Mesodermal cell (in vitro differentiated cells): ENCODE measurements around the gene STRBP.

Experiments
- H3K27ac ChIP-seq: 2 replicates; pipeline ENCODE4 v1.7.0; 2013; ENCODE audit warnings: mild to moderate bottlenecking, low read depth, low read length, moderate library complexity; ENCODE audit not compliant: severe bottlenecking
- H3K36me3 ChIP-seq: 2 replicates; pipeline ENCODE4 v1.7.1; 2013; ENCODE audit warnings: mild to moderate bottlenecking, low read length, moderate library complexity; ENCODE audit not compliant: control insufficient read depth, insufficient read depth
- H3K4me1 ChIP-seq: one replicate; pipeline ENCODE4 v1.7.1; 2013; ENCODE audit warnings: mild to moderate bottlenecking, low read length; ENCODE audit not compliant: insufficient read depth, control insufficient read depth, poor library complexity, severe bottlenecking
- H3K4me3 ChIP-seq: 2 replicates; pipeline ENCODE4 v1.7.0; 2013; ENCODE audit warnings: low read length, control low read depth, mild to moderate bottlenecking; ENCODE audit not compliant: insufficient read depth, poor library complexity, severe bottlenecking; ENCODE audit errors: extremely low read depth
- H3K9me3 ChIP-seq: 2 replicates; pipeline ENCODE4 v1.7.1; 2013; ENCODE audit warnings: mild to moderate bottlenecking, low read length, moderate library complexity; ENCODE audit not compliant: control insufficient read depth
- WGBS, 2 experiments: methylation state at CpG; one replicate each; pipeline ENCODE4 v1.1.5; 2013; ENCODE audit warnings: missing lambda C conversion rate in 2 of 2; ENCODE audit not compliant: insufficient coverage in 2 of 2; 5-methylcytosine and 5-hydroxymethylcytosine counted together

STRBP gene

DNA sequence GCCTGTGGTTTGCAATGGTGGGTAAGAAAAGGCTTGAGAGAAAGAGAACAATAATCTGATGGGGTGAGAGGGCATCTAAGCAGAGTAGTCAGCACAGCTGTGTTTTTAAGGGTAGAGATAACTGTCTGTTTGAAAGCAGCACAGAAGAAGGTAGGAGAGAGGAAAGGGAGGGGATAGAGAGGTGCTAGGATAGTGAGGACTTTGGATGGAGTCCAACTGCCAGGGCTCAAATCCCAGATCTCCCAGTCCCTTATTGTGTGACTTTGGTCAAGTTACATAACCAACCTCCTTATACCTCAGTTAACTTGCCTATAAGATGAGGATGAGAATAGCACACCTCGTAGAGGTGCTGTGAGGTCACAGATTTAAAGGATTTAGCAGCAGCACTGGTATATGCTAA is 179.3 kb downstream of the STRBP start:
- Histone ChIP-seq H3K27ac (no peak overlapping the region), H3K4me3 (no peak overlapping the region), H3K9me3 (no peaks in the 10 kb centered on the region), H3K4me1 (no peaks in the 10 kb centered on the region), H3K36me3 (peaks cover 78% of the 10 kb centered on the region)
- 100% methylated on average over 1 of the region's 1 CpG; no CpG with 5 or more reads in 1 of the 2 experiments for whole genome bisulfite sequencing, 2 experiments

- Histone ChIP-seq H3K36me3 (peaks cover 69% of the 10 kb centered on the region), H3K4me1 (no peaks in the 10 kb centered on the region), H3K4me3 (no peak overlapping the region), H3K9me3 (no peaks in the 10 kb centered on the region), H3K27ac (no peak overlapping the region)
- 100% methylated on average over 1 to 2 of the region's 4 CpGs for WGBS, 2 experiments
These were observed 181.0 kb downstream of the STRBP start for GRCh38 chr9:123087359-123087888.

GRCh38 chr9:123085916-123086315 is 182.5 kb downstream of the STRBP start:
- Histone ChIP-seq H3K4me1 (no peaks in the 10 kb centered on the region), H3K27ac (no peak overlapping the region), H3K4me3 (no peak overlapping the region), H3K36me3 (peaks cover 69% of the 10 kb centered on the region), H3K9me3 (no peaks in the 10 kb centered on the region)
- WGBS, 2 experiments, result 95 to 100% methylated on average over 2 of the region's 2 CpGs

- peaks cover 69% of the 10 kb centered on the region for H3K36me3 ChIP-seq
- 91 to 100% methylated on average over 1 of the region's 1 CpG for WGBS, 2 experiments
- no peak overlapping the region for H3K27ac ChIP-seq
- H3K4me1 ChIP-seq, result no peaks in the 10 kb centered on the region
- no peak overlapping the region for H3K4me3 ChIP-seq
- no peaks in the 10 kb centered on the region for H3K9me3 ChIP-seq
These were observed 184.1 kb downstream of the STRBP start for GRCh38 chr9:123084256-123084655.

- no peaks in the 10 kb centered on the region for H3K9me3 ChIP-seq
- no peak overlapping the region for H3K4me3 ChIP-seq
- no peaks in the 10 kb centered on the region for H3K4me1 ChIP-seq
- H3K36me3 ChIP-seq, result peaks cover 72% of the 10 kb centered on the region
- H3K27ac ChIP-seq, result no peak overlapping the region
- 90 to 95% methylated on average over 4 to 6 of the region's 6 CpGs for WGBS, 2 experiments
These were observed 184.7 kb downstream of the STRBP start for GRCh38 chr9:123083680-123084079.

DNA sequence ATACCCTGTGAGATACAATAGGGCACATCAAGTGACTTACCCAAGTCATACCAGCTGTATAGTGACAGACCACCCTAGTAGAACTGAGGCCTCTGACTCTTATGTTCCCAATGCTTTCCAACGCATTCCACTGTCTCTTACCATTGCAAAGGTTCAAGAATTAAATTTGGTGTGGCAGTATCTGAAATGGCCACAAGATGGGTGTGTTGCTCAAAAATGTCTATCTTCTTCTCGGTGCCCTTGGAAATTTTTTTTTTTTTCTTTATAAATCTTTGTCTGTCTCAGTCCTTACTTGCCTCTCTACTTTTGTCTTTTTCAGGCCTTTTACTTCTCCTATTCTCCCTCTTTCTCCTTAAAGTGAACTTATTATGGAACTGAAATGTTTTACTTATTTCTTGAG is 186.6 kb downstream of the STRBP start:
- Histone ChIP-seq H3K4me1 (no peaks in the 10 kb centered on the region), H3K9me3 (no peaks in the 10 kb centered on the region), H3K36me3 (peaks cover 68% of the 10 kb centered on the region), H3K4me3 (no peak overlapping the region), H3K27ac (no peak overlapping the region)
- WGBS, 2 experiments, result no CpG with 5 or more reads among the region's 2 CpGs

DNA sequence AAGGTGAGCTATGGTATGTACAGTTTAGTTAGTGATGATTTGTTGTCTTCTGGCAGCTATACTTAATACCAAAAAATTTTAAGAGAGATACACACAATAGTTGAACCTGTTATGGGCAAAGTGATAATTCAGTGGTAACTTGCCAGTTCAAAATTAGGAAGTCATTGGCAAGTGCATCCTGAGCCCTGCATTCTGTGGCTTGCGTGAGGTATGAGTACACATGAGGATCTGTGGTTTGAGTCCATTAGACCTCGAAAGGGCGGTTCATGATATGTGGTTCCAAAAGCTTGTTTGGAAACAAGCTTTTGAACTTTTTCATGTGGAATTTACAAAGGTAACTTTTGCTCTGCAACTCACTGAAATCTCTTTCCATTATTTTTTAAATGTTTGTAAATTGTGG is 187.9 kb downstream of the STRBP start:
- H3K4me3 ChIP-seq, result no peak overlapping the region
- peaks cover 68% of the 10 kb centered on the region for H3K36me3 ChIP-seq
- no peaks in the 10 kb centered on the region for H3K9me3 ChIP-seq
- no peaks in the 10 kb centered on the region for H3K4me1 ChIP-seq
- H3K27ac ChIP-seq, result no peak overlapping the region
- 94 to 100% methylated on average over 3 of the region's 3 CpGs for WGBS, 2 experiments

DNA sequence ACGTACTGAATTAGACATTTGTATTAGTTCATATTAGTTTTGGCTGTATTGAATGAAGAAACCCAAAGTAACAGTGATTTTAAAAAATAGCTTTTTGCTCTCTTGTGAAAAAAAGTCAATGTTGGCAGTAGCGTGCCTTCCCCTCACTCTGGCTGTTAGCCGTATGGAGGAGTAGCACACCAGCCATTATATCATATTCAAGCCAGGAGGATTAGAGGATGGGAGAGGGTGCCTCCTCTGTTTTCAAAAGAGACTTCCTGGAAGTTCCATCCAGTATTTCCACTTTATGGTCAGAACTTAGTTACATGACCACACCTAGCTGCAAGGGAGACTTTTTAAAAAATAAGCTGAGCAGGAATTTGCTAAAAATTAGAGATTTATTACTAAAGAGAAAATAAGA is 193.8 kb downstream of the STRBP start:
- Histone ChIP-seq H3K27ac (no peak overlapping the region), H3K4me3 (no peak overlapping the region), H3K9me3 (no peaks in the 10 kb centered on the region), H3K4me1 (peaks cover 9% of the 10 kb centered on the region), H3K36me3 (peaks cover 34% of the 10 kb centered on the region)
- 100% methylated on average over 1 to 2 of the region's 3 CpGs for WGBS, 2 experiments

- H3K27ac ChIP-seq, result peak overlapping the region; percentile 10
- H3K4me1 ChIP-seq, result peaks cover 9% of the 10 kb centered on the region
- no CpG with 5 or more reads among the region's 1 CpG for WGBS, 2 experiments
- H3K4me3 ChIP-seq, result no peak overlapping the region
- peaks cover 30% of the 10 kb centered on the region for H3K36me3 ChIP-seq
- H3K9me3 ChIP-seq, result no peaks in the 10 kb centered on the region
These were observed 194.4 kb downstream of the STRBP start for GRCh38 chr9:123073991-123074422.

DNA sequence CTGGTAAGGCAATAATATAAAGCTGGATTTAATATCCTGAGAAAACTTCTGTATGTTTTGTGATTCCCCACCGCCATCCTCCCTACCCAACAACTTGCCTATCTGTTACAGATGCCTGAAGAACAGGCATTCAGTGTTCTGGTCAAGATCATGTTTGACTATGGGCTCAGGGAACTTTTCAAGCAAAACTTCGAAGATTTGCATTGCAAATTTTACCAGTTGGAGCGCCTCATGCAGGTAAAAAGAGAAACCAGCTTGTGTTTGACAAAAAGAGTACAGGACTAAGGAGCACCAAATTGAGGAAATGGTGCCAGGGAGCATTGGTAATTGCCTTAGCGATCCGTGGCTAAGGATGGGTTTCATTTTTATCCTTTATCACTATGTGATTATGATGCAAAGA is 194.9 kb downstream of the STRBP start:
- 47 to 50% methylated on average over 2 of the region's 5 CpGs for WGBS, 2 experiments

GRCh38 chr9:123072407-123072995 is 195.9 kb downstream of the STRBP start:
- Histone ChIP-seq H3K36me3 (peaks cover 25% of the 10 kb centered on the region), H3K27ac (no peak overlapping the region), H3K4me3 (no peak overlapping the region), H3K4me1 (peaks cover 9% of the 10 kb centered on the region), H3K9me3 (no peaks in the 10 kb centered on the region)
- 89 to 90% methylated on average over 1 to 2 of the region's 2 CpGs for WGBS, 2 experiments

More for the DNA sequence above, 194.9 kb downstream of the STRBP start:
- Histone ChIP-seq H3K9me3 (no peaks in the 10 kb centered on the region), H3K4me3 (no peak overlapping the region), H3K27ac (no peak overlapping the region), H3K4me1 (peaks cover 9% of the 10 kb centered on the region), H3K36me3 (peaks cover 26% of the 10 kb centered on the region)
